Activated CD8-positive, alpha-beta memory T cell treated with anti-CD3 and anti-CD28 coated beads, Interleukin-2, amount 50 U/mL, for 24 hours (primary cell): ENCODE results near the gene SH2D1B.
"Not testable (repeated sequence)": the region's sequence is repeated elsewhere in the genome, so short reads cannot be mapped to it uniquely, and the experiment has no call there.

ENCODE experiments used
- DNase-seq: peaks from one replicate; pipeline ENCODE4 v3.0.0-alpha.2; 2020; ENCODE audit errors: extremely low read depth

SH2D1B gene

DNA sequence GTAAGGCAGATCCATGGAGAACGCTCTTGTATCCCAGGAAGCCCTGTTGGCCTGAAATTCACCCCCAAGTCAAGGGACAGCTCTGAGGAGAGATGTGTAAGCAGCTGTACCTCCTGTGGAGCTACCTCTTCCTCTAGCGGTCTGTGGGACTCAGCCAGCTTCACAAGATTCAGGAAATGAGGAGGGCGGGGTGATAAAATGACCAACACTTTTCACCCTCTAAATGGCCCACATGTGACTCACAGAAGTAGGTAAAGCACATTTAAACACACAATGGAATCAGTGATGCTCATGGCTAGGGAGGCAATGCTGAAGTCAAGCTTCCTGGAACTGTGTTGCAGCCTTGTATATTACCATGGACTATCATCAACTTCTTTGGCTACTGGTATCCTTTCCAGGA is at the start of gene SH2D1B:
SH2D1B (minus strand) TSS at position 135 of the 400 bp plus-strand sequence; CDS start at position 15, 120 bp downstream.
- no peak for DNase-seq

DNA sequence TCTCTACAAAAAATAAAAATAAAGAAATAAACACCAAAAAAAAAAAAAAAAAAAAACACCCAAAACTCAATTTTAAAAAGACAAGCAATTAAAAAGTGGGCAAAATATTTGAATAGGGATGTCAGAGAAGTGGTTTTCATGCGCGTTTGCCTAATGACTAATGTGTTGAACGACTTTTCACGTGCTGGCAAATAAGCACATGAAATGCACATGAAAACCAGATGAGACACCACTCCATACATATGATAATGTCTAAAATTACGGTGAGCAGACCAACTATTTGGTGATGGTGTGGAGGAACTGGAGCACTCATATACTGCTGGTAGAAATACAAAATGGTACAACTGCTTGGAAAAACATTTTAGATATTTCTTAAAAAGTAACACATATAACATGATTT is 46.3 kb upstream of the SH2D1B start:
- no peak for DNase-seq

DNA sequence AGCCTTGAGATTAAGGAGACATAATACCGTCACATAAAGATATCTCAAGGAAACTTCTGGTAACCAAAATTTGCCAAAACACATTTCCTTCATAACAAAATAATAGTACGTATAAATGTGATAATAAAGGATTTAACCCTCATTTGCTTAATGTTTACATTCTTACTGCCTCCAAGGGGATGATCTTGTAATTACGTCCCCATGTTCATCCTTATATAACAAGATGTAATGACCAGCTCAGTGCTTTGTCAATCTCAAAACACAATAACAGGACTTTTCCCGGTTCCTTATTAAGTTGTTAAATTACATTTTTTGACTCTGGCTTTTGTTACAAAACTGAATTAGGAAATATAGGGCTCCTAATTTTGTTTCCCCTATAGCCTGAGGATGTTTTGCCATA is 44.4 kb upstream of the SH2D1B start:
- no peak for DNase-seq

DNA sequence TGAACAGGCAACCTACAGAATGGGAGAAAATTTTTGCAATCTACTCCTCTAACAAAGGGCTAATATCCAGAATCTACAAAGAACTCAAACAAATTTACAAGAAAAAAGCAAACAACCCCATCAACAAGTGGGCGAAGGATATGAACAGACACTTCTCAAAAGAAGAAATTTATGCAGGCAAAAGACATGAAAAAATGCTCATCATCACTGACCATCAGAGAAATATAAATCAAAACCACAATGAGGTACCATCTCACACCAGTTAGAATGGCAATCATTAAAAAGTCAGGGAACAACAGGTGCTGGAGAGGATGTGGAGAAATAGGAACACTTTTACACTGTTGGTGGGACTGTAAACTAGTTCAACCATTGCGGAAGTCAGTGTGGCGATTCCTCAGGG is 42.4 kb upstream of the SH2D1B start:
- not testable (repeated sequence) for DNase-seq

GRCh38 chr1:162446946-162447345 is 35.0 kb upstream of the SH2D1B start:
- no peak for DNase-seq

DNA sequence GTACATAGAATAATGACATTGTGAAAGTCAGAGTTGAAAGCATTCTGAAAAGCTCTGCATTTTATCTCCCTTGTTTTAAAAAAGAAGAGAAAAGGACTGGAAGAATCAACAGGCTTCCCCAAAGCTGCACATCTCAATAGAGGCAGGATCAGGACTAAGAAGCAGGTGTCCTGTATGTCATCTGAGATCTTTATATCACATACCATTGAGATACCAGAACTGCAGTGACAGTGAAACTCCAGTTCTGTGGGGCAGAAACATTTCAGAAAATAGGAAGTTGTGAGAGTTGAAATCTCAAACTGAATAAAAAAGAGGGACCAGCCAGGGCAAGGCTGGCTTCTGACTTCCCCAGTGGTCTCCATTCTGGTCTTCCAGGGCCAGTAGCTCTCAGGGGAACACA is 33.0 kb upstream of the SH2D1B start:
- DNase-seq = no peak

DNA sequence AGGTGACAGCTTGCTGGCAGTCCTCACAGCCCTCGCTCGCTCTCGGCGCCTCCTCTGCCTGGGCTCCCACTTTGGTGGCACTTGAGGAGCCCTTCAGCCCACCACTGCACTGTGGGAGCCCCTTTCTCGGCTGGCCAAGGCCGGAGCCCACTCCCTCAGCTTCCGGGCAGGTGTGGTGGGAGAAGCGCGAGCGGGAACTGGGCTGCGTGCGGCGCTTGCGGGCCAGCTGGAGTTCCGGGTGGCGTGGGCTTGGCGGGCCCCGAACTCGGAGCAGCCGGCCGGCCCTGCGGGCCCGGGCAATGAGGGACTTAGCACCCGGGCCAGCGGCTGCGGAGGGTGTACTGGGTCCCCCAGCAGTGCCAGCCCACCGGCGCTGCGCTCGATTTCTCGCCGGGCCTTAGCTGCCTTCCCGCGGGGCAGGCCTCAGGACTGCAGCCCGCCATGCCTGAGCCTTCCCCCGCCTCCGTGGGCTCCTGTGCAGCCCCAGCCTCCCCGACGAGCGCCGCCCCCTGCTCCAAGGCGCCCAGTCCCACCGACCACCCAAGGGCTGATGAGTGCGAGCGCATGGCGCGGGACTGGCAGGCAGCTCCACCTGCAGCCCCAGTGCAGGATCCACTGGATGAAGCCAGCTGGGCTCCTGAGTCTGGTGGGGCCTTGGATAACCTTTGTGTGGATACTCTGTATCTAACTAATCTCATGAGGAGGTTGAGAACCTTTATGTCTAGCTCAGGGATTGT is 21.2 kb upstream of the SH2D1B start:
- not testable (repeated sequence) for DNase-seq

GRCh38 chr1:162430583-162430982 is 18.6 kb upstream of the SH2D1B start:
- no peak for DNase-seq

GRCh38 chr1:162422662-162423375 is 10.9 kb upstream of the SH2D1B start:
- no peak for DNase-seq

GRCh38 chr1:162421258-162422164 is 9.6 kb upstream of the SH2D1B start:
- no peak for DNase-seq

DNA sequence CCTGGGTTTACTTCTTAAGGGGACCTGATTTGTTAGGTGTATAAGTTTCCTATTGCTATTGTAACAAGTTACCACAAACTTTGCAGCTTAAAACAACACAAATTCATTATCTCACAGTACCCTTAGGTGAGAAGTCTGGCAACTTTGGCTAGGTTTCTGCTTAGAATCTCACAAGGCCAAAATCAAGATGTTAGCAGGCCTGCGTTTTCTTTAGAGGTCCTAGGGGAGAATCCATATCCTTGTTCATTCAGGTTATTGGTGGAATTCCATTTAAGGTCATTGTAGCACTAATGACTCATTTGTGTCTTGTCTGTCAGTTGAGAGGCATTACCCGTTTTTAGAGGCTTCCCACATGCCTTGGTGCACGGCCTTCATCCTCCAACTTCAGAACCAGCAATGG is 8.2 kb upstream of the SH2D1B start:
- DNase-seq = no peak

DNA sequence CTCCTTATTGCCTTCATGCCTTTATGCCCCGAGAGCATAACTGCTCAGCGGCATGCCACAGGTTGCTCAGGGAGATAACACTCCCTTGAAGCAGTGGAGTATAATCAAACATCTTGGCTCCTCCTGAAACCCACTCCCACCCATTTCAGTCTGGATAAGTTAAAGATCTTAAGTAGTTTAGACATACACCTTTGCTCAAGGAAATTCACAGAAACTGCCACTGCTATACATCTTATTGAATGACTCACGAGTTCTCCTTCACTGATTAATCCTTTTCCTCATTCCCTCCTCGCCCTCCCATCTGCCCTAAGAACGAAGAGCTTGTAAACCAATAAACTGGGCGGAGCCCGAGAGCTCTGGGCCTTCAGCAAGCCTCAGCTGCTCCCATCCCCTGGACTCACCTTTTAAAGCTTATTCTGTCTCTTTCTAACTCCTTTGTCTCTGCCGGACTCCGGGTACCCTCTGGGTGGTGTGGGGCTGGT is 7.6 kb upstream of the SH2D1B start:
- DNase-seq = not testable (repeated sequence)

DNA sequence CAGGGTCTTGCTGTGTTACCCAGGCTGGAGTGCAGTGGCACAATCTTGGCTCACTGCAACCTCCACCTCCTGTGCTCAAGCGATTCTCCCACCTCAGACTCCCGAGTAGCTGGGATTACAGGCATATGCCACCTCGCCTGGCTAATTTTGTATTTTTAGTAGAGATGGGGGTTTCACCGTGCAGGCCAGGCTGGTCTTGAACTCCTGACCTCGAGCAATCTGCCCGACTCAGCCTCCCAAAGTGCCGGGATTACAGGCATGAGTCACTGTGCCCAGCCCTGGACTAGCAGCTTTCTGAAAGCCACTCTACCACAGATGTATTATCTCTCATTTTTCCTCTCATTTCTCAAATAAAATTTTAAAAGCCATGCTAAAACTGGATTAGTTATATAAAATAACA is 6.6 kb upstream of the SH2D1B start:
- not testable (repeated sequence) for DNase-seq

DNA sequence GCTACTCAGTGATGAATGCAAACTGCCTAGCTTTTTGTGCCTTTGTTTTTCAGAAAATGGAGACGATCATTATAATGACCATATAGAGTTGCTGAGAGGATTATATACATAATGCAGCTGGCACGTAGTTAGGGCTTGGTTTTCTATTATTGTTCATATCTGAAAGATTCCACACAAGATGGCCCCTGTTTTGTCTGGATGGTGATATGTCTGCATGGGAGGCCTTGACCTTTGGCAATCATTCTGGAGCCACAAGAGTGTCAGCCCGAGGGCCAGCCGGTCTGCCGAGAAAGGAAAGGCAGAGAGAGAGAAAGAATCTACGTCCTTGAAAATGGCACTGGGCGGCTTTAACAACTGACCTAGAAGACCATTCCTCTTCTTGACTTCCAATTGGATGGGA is 5.7 kb upstream of the SH2D1B start:
- DNase-seq = no peak

- no peak for DNase-seq
Observed at GRCh38 chr1:162416909-162417308, 5.0 kb upstream of the SH2D1B start.

DNA sequence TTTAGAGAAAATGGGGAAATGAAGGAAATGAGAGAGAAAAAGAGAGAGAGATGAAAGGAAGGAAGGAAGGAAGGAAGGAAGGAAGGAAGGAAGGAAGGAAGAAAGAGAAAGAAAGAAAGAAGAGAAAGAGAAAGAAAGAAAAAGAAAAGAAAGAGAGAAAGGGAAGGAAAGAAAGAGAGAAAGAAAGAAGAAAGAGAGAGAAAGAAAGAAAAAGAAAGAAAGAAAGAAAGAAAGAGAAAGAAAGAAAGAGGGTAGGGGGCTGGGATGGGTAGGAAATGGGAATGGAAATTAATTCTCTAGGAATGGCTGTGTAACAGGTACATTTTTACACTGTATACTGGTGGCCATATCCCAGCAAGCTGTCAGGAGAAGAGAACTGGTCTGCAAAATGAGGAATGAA is 4.3 kb upstream of the SH2D1B start:
- no peak for DNase-seq

DNA sequence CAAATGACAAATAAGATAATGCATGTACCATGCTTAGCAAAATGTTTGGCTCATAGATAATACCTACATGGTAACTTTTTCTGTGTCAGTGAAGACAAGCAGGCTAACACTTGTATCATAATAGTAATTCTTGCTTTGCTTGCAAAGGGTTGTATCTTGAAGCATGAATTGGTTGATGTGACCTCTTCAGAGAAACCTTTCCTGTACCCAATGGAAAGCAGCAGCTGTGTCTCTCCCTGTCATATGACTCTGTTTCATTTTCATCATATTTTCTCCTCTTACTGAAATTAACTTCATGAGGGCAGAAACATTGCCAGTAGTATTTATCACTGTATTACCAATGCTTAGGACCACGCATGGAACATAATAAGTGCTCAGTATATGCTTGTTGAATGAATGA is 4.4 kb downstream of the SH2D1B start:
- no peak for DNase-seq

- DNase-seq = no peak
Observed at GRCh38 chr1:162406811-162407210, 5.1 kb downstream of the SH2D1B start.

GRCh38 chr1:162405800-162406199 is 6.1 kb downstream of the SH2D1B start:
- DNase-seq = no peak

DNA sequence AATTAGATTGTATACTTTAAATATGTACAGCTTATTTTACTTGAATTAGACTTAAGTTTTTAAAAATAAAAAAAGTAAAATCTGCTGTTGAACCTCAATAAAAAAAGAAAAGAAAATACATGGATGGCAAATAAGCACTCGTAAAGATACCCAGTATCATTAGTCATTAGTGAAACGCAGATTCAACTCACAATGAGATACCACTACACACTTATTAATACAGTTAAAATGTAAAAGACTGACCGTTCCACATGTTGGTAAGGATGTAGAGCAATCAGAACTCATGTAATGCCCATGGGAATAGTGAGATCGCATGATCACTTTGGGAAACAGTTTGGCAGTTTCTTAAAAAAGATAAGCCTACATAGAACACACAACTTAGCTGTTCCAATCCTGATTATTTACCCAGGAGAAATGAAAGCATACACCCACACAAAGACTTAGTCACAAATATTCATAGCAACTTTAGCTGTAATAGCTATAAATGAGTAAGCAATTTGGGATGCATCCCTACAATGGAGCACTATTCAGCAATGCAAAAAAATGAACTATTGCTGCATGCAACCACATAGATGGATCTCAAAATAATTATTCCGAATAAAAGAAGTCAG is 7.3 kb downstream of the SH2D1B start:
- no peak for DNase-seq

GRCh38 chr1:162400790-162401355 is 11.1 kb downstream of the SH2D1B start:
- no peak for DNase-seq
